HG03159 (cell line): ENCODE measurements around the gene C14orf132.

ENCODE experiments used
- ATAC-seq: cut with Tn5 transposase; IDR thresholded peaks from one replicate; pipeline ENCODE4 v1.9.1; 2021; ENCODE audit warnings: mild to moderate bottlenecking, moderate library complexity; ENCODE audit not compliant: unreplicated experiment

The C14orf132 gene

DNA sequence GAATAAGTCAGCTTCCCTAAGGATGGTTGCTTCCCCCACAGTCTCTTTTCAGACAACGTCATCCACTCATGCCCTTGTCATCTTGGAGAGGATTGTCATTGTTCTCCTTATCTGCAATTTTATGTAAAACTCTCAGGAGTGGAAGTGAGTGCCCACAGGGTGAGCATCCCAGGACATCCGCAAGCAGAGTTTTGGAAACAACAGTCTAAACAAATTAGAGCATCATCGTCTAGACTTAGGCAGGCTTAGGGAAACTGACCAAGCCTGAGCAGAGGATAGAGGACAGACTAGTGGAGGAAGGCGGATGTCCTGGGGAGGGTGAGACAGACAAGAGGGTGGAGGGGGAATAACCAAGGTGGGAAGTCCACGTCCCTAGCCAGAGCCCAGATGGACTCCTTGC is 101.8 kb downstream of the C14orf132 start:
- ATAC-seq: no peak
